DMS114 treated with DMSO at 0.1 percent for 48 hours (cell line): ENCODE measurements around the gene NR6A1.

Experiments used
- DNase-seq: peaks from one replicate; lab custom pipeline; 2025; ENCODE audit not compliant: unreplicated experiment; lab: John Stamatoyannopoulos, UW

NR6A1 gene

DNA sequence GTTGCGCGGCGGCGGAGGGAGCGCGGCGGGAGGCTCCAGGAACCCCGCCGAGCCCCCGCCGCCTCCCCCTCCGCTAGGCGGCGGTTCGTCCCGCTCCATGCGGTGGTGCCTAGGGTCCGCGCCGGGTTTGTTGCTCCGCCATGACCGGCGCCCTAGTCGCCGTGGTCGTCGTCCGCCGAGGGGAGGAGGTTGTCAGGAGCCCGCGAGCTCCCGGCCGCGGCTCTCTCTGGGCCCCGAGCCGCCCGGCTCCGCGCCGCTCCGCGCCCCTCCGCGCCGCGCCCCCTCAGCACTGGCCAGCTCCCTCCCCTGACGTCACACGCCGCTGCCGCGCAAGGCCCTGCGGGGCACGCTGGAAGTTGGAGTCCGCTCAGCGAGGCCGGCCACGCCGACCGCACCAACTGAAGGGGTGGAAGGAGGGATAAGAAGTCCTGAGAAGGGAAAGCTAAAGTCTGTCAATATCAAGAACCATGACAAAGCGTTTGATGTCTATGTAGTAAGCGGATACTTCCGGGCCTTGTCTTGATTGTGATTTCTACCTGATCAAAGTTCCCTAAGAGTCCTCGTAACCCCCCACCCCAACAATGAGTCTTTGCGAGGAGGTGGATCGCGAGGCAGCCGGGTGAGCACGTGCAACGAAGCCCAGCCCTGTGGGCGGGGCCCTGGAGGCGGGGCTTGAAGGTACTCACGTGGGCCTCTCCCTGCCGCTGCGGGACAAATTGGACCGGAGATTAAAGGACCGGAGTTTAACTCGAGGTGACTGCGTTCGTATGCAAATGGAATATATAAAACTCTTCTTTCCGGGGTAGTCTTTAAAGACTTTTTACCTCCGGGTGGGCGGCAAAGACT is at the start of gene NR6A1:
Gene NR6A1 (minus strand): TSS at position 291 of the 846 bp plus-strand sequence.
- DNase-seq = peak; percentile 94

DNA sequence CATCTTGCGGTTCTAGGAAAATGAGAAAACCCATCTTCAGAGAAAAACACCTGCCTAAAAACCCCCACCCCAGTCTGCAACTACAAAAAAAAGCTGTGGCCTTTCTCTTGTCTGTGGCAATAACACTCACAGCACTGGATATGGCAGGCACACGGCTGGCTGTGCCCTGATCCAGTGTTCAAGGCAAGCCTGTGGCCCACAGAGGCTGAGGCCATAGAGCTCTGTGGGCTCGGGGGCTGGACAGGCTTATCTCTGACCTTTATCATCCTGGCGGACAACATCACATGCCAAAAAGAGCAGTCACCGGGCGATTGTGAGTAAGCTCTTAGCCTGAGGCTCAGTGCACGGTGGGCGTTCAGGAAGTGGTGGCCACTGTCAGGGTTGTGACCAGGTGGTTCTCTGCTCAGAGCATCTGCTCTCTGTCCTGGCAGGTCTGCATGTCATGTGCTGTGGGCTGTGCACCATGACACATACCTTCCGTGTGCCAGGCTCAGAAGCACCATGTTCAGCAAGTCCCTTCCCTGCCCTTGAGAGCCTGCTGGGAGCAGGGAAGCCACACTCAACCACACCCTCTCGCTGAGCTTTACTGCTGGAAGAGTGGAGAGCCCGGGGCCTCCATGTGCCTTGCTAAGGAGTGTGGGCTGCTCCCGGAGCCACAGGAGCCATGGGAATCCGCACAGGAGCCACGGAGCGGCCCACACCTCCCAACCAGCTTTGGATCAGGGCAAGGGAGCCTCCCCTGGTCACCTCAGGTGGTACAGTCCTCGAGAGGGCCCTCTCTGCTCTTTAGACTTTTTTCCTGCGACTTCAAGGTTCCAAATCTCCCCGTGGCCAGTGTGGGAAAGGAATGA is 47.5 kb upstream of the NR6A1 start:
- no peak for DNase-seq

DNA sequence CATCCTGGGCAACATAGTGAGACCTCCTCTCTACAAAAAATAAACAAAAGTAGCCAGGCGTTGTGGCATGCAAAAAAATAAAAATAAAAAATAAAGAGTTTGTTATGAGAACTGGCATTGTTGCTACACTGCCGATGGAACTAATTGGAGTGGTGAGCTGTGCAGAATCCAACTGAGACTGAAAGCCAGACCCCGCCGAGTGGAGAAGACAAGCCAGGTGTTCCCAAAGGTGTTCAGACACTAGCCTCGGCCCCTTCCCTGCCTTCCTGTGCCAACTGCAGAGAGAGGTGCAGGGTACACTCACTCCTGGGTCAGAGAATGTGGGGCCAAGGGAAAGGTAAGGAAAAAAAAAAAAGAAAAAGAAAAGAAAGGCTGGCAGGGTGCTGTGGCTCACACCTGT is 44.5 kb upstream of the NR6A1 start:
- no peak for DNase-seq

DNA sequence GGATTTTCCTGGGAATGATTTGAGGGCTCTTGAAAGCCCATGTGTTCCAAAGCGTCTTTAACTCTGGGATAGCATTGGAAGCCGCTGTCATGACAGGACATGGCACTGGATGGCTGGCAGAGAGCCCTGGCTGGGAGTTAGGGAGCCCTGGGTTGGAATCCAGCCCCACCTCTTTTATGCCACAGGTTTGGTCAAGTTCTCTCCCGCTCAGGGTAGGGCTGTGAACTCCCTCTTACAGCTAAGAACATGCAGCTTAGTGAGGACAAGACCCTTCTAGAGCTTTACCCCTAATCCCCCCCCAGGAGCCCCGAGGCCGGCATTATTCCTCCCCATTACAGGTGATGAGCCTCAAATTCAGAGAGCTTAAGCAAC is 43.0 kb upstream of the NR6A1 start:
- DNase-seq = no peak

DNA sequence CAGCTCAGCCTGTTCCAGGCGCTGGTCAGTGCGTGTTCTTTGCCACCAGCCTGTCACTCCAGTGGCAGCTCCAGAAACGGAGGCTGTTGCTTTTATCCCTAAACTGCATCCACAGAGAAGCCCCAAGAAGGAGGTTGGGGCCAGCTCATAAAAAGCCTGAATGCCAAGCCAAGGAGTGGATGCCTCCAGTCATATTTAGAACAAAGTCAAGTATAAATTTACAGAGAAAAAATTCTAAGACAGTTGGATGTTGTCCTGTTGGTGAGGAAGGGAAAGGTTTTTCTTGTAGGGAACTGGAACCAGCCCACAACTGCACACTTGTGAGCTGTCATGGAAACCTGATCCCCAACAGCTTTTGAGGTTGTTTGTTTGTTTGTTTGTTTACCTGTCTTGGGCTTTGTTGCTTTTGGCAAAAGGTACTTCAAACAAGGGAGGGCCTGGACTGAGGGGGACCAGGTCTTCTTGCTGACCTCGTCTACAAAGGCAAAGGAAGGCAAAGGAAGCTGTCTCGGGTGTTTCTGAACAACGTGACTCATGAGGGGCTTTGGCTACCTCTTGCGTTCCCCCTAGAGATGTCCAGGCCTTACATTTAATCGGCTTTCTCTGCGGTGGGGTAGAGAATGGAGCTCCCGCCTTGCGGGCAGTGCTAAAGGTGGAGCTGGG is 42.5 kb upstream of the NR6A1 start:
- no peak for DNase-seq

DNA sequence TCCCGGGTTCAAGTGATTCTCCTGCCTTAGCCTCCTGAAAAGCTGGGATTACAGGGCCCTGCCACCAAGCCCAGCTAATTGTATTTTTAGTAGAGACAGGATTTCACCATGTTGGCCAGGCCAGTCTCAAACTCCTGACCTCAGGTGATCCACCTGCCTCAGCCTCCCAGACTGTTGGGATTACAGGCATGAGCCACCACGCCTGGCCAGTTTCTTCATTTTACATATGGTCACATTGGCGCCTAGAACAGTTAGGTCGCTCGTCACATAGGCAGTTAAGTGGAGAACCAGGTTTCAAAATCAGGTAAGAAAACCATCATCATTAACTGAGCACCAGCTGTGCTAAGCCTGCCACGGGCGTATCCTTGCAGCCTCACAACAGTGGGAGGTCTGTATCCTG is 41.9 kb upstream of the NR6A1 start:
- DNase-seq = no peak

DNA sequence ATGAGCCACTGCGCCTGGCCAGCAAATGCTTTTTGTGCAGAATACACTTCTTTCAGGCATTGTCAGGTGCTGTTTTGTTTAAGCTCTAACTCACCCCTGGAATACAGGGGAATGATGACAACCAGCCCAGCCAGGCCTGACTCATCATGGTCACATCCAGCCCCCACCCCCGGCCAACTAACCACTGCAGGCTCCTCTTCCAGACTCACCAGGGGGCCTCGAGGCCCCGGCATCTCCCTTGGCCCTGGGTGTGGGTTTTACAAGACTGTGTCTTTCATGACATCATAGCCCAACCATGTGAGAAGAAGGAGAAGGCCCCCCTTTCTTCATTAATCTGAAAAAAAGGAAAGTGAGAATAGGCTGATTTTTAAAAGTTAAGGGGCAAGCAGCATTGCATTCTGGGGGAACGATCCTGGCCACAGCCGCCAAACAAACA is 41.3 kb upstream of the NR6A1 start:
- DNase-seq = no peak

DNA sequence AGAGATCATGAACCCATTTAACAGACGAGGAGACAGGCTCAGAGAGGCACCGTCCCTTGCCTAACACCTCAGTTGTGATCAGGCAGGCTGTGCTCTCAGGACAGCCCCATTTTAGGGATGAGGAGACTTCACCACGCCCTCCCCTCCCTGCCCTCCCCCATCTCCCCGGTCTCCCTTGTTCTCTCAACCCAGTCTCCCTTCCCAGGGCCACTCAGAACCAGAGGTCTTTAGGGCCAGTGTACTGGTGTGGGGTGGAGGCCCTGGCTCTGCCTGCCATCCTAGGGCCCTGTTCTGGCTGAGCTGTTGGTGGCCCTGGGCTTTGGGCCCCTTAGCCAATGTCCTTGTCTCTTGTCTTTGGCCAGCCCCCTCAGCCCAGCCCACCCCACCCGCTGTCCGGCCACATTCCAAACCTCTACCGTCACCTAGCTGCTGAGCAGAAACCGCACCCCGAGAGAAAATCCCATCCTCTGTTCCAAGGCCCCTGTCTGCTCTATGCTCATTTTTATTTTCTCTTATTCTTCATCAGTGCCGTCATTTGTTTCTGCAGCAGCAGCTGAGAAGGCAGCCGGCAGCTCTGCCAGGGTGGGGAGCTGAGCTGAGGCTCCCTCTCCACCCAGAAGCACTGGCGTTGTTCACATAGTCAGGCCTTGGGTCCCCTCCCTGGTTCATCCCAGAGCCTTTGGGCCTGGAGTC is 39.7 kb upstream of the NR6A1 start:
- DNase-seq = no peak

DNA sequence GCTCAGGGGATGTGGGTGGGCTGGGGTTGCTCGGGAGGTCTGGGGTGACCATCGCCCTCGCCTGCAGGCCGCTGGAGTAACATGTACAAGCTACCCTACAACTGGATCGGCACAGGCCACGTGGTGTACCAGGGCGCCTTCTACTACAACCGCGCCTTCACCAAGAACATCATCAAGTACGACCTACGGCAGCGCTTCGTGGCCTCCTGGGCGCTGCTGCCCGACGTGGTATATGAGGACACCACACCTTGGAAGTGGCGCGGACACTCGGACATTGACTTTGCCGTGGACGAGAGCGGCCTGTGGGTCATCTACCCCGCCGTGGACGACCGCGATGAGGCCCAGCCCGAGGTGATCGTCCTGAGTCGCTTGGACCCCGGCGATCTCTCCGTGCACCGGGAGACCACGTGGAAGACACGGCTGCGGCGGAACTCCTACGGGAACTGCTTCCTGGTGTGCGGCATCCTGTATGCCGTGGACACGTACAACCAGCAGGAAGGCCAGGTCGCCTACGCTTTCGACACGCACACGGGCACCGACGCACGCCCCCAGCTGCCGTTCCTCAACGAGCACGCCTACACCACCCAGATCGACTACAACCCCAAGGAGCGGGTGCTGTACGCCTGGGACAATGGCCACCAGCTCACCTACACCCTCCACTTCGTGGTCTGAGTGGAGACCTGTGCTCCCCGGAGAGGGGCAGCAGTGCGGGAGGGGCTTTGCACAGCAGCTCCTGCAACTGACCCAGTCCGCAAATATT is 38.8 kb upstream of the NR6A1 start:
- DNase-seq = no peak

DNA sequence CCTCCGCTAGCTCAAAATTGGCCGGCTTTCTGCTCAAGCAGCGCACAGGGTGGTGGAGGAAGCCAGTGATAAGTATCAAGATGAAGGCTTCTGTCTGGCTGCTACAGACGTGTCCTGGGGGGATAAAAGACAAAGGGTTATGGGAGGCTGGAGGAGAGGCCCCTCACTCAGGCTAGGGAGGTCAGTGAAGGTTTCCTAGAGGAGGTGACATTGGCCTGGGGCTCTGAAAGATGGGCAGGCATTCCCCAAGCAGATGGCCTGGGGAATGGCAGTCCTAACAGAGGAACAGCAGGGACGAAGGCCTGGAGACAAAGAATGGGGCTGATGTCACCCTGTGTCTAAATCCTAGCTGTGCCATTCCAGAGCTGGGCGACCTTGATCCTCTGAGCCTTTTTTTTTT is 38.1 kb upstream of the NR6A1 start:
- no peak for DNase-seq

DNA sequence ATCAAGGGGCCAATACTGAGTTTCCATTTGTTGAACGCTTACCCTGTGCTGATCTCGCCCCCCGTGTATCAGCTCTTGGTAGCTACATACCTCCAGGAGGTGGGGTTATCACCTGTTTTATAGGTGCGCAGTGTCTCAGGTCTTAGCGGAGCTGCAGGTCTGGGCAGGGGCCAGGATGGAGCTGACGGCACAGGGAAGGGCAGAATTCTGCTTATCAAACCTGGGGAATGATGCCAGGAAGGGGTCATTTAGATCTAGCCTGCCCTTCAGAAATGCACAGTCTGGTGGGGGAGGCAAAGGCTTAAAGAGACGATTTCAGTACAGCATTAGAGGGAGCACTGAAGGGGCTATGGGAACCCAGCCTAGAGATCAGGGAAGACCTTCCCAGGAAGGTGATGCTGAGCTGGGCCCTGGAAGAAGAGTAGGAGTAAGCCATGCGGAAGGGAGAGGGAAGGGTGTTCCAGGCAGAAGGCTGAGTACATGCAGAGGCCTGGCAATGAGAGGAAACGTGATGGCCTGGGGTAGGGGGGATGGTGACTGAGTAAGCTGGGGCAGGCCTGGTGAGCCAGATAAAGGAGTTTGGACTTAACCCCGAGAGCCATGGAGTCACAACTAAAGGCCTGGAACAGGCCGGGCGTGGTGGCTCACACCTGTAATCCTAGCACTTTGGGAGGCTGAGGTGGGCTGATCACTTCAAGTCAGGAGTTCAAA is 37.3 kb upstream of the NR6A1 start:
- DNase-seq = no peak

DNA sequence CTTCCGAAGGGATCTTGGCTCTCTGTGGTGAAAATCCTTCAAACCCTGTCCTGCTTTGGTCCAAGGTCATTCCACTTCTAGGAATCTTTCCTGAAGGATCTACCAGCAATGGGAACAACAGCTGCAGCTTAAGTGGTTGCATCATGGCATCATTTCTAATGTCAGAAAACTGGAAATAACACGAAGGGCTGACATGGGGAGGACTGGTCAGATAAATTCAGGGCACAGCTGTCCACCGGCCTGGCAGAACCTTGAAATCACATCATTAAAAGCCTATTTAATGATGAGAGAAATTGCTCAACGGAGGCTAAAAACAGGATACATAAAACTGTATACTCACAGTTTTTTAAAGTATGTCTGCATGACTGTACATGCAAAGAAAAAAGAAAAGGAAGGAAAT is 34.1 kb upstream of the NR6A1 start:
- no peak for DNase-seq

DNA sequence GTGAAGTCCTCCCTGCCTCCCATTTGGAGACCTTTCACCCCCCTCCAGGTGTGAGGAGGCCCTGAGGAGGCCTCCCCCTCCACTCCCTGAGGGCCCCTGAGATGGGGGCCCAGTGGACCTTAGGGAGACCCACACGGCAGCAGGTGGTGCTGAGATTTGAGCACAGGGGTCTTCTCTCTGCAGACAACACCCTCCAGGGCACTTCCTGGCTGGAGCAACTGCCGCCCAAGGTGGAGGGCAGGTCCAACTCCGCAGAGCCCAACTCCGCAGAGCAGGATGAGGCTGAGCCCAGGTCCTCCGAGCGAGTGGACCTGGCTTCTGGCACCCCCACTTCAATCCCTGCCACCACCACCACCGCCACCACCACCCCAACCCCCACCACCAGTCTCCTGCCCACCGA is 32.8 kb upstream of the NR6A1 start:
- no peak for DNase-seq

DNA sequence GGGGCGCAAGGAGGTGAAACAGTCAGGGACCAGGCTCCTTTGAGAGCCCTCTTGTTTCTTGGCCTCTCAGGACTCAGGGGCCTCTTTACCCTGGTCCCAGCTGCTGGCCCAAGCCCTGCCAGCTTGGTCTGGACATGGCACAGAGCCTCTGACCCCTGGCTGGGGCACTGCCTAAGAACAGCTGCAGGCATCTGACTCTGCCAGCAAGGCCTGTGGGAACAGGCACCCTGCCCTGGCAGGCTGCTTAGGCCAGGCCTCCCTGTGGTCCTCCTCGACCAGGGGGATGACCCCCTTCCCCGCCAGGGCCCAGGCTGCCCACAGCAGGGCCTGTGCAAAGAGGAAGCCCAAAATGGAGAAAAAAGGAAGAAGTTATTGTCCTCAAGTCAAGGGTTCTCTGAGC is 31.3 kb upstream of the NR6A1 start:
- no peak for DNase-seq

DNA sequence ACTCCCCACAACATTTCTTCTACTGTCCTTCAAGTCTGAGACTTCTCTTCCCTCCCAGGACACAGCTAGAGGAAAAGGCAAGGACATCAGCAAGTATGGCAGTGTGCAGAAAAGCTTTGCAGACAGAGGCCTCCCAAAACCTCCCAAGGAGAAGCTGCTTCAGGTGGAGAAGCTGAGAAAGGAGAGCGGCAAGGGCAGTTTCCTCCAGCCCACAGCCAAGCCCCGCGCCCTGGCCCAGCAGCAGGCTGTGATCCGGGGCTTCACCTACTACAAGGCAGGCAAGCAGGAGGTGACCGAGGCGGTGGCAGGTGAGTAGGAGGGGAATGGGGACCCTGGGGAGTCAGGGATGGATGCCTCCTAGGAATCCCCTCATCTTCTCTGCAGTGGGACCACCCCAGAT is 30.2 kb upstream of the NR6A1 start:
- DNase-seq = no peak

DNA sequence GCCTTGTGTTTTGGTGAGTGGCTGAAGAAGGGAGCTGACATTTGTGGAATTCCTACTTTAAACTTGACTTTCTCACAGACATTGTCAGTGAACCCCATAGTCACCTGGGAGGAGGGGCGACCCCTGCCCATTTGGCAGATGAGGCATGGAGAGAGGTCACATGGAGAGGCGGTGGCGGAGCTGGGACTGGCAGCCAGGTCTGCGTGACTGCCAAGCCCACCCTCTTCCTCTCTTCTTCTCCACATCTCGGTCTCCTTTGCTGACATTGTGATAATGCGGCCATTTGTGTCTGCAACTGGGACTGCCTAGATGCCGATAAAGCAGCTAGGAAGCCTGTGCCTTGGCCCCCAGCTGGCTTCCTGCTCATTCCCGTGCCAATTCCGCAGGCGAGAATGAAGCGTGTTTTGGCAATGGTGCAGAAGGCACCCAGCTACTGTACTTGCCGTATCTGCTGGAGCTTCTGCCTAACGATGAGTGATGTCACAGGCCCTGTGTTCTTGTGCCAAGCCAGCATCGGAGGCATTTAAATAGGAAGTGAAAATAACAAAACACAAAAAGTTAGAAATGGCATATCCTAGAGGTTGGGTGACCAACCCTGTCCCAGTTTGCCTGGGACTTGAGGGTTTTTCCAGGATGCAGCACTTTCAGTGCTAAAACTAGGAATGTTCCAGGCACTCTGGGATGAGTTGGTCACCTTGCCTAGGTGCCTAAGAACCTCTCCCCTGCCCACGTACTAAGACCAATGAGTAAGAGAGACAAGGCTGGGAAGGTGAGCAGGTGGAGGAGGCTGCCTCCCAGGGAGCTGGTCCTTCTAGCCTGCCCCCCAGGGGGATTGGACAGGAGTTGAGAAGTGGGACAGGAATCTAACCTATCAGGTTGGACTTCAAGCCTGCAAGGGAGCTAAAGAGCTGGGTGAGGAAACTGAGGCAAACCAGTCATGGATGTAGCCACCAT is 29.5 kb upstream of the NR6A1 start:
- DNase-seq = no peak

DNA sequence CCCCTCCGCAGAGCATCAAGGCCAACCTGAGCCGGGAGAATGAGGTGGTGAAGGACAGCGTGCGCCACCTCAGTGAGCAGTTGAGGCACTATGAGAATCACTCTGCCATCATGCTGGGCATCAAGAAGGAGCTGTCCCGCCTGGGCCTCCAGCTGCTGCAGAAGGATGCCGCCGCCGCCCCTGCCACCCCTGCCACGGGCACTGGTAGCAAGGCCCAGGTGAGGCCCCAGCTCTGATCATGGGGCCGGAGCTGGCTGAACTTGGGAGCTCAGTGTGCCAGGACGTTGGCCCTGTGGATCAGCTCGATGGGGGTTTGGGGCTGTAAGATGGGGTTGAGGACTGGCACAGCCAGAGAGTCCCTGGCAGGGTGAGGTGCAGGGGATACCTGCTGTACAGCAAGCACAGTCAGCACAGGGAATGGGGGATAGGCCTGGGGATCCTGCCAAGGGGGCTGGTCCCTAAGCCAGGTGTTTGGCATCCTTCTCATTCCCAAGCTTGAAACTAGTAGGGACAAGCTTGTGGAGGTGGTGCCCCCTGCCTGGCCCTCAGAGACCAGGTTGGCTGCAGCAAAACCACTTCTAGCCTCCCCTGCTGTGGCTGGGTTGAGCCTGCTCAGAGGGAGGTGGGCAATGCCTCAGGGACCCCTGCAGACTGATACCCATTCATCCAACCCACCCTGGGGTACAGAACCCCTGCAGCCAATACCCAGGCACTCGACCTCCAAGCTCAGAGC is 28.3 kb upstream of the NR6A1 start:
- no peak for DNase-seq
